MM.1S (cell line): Measurements from ENCODE around the gene QRSL1.

Source experiments
- CTCF ChIP-seq: fragments of 300-600 bp; sonication (generic); IDR thresholded peaks from 2 replicates; pipeline ENCODE4 v1.5.1; 2016; ENCODE audit warnings: antibody characterized with exemption, low read length, mixed read lengths
- EZH2 ChIP-seq: fragments of 300-600 bp; sonication (generic); optimal IDR thresholded peaks from 2 replicates; pipeline ENCODE3; 2017; ENCODE audit warnings: low read depth, mild to moderate bottlenecking, antibody characterized with exemption, low read length, mixed read lengths
- EZH2phosphoT487 ChIP-seq: fragments of 300-600 bp; sonication (generic); IDR thresholded peaks from 2 replicates; pipeline ENCODE4 v1.6.1; 2018; ENCODE audit warnings: antibody characterized with exemption, low read length

GRCh38 chr6:106611030-106611429 is 18.3 kb upstream of the QRSL1 start:
- TF ChIP-seq CTCF (no peak), EZH2 (no peak), EZH2phosphoT487 (no peak)
